NT2/D1 (cell line): Measurements from ENCODE around the gene TMIE.
A peak's percentile ranks its signal among the peaks of the same experiment; 100 is the strongest.

Experiments
- DNase-seq: peaks from one replicate; pipeline ENCODE4 v3.0.0-alpha.2; 2011; ENCODE audit warnings: low read depth, low spot score
- H3K27me3 ChIP-seq: 2 replicates; pipeline ENCODE4 v1.6.0; 2011; ENCODE audit warnings: mild to moderate bottlenecking; ENCODE audit not compliant: insufficient read length, insufficient read depth
- H3K36me3 ChIP-seq: 2 replicates; pipeline ENCODE4 v1.6.1; 2011; ENCODE audit warnings: mild to moderate bottlenecking, low read length, mixed read lengths; ENCODE audit not compliant: insufficient read depth, insufficient read length
- H3K4me1 ChIP-seq: 2 replicates; pipeline ENCODE4 v1.5.1; 2011; ENCODE audit not compliant: insufficient read depth, insufficient read length
- H3K4me3 ChIP-seq: 2 replicates; pipeline ENCODE4 v1.5.1; 2011; ENCODE audit warnings: low read depth; ENCODE audit not compliant: insufficient read length
- H3K9ac ChIP-seq: 2 replicates; pipeline ENCODE4 v1.6.0; 2011; ENCODE audit warnings: low read depth; ENCODE audit not compliant: insufficient read length
- H3K9me3 ChIP-seq: 2 replicates; pipeline ENCODE4 v1.5.1; 2011; ENCODE audit warnings: mild to moderate bottlenecking, low read length; ENCODE audit not compliant: insufficient read depth
- SUZ12 ChIP-seq: IDR thresholded peaks from 2 replicates; pipeline ENCODE4 v1.6.1; 2011; ENCODE audit not compliant: insufficient read length, insufficient read depth; ENCODE audit errors: extremely low read depth
- YY1 ChIP-seq: IDR thresholded peaks from 2 replicates; pipeline ENCODE4 v1.6.1; 2011; ENCODE audit not compliant: insufficient read length, insufficient read depth
- ZNF274 ChIP-seq: IDR thresholded peaks from 2 replicates; pipeline ENCODE4 v1.6.1; 2011; ENCODE audit warnings: mild to moderate bottlenecking, low read depth, low read length

TMIE gene

GRCh38 chr3:46661776-46662766 lies 39.1 kb upstream of the TMIE start:
- peaks cover 25% of the 10 kb centered on the region for H3K4me1 ChIP-seq
- H3K9me3 ChIP-seq: no peaks in the 10 kb centered on the region
- peak overlapping the region; percentile 47 for H3K9ac ChIP-seq
- H3K36me3 ChIP-seq: no peaks in the 10 kb centered on the region
- no peak for TF ChIP-seq YY1
- no peak for TF ChIP-seq SUZ12
- no peak for TF ChIP-seq ZNF274
- no peak for DNase-seq
- no peak overlapping the region for H3K4me3 ChIP-seq
- H3K27me3 ChIP-seq: no peaks in the 10 kb centered on the region

- Histone ChIP-seq H3K4me1 (peaks cover 23% of the 10 kb centered on the region), H3K9ac (no peak overlapping the region), H3K27me3 (no peaks in the 10 kb centered on the region), H3K9me3 (no peaks in the 10 kb centered on the region), H3K4me3 (no peak overlapping the region), H3K36me3 (no peaks in the 10 kb centered on the region)
- TF ChIP-seq ZNF274: no peak
- no peak for TF ChIP-seq YY1
- no peak for TF ChIP-seq SUZ12
- DNase-seq: no peak
Observed at GRCh38 chr3:46662771-46663551, 38.2 kb upstream of the TMIE start.

DNA sequence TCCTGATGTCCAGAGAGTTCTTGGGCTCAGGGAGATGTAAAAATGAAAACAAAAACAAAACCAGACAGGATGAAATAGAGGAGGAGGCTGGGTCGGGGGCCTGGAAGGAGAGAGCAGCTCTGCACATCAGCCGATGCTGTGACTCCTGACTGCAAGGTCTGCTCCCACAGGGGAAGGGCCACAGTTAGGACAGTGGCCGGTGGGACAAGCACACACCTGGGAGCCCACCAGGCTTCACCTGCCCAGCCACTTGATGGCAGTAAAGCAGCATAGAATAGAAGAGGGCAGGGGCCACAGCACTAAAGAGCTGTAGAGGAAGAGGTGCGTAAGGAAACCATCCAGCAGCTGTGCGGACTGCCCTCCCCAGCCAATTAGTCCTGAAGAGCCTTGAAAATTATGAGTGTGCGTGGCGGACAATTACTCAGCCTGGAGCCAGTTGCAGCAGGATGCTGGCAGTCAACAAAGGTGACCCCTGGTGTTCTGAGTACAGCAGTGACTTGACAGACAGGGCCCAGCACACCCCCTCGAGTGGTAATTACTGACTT lies 37.5 kb upstream of the TMIE start:
- H3K9me3 ChIP-seq: no peaks in the 10 kb centered on the region
- TF ChIP-seq YY1: no peak
- no peak for TF ChIP-seq SUZ12
- no peak for TF ChIP-seq ZNF274
- H3K9ac ChIP-seq: no peak overlapping the region
- no peaks in the 10 kb centered on the region for H3K36me3 ChIP-seq
- H3K27me3 ChIP-seq: no peaks in the 10 kb centered on the region
- H3K4me3 ChIP-seq: no peak overlapping the region
- H3K4me1 ChIP-seq: peaks cover 23% of the 10 kb centered on the region
- DNase-seq: no peak

- Histone ChIP-seq H3K36me3 (no peaks in the 10 kb centered on the region), H3K4me3 (no peak overlapping the region), H3K4me1 (peaks cover 23% of the 10 kb centered on the region), H3K27me3 (no peaks in the 10 kb centered on the region), H3K9me3 (no peaks in the 10 kb centered on the region), H3K9ac (no peak overlapping the region)
- no peak for DNase-seq
- TF ChIP-seq ZNF274: no peak
Observed at GRCh38 chr3:46664188-46664970, 36.8 kb upstream of the TMIE start.

DNA sequence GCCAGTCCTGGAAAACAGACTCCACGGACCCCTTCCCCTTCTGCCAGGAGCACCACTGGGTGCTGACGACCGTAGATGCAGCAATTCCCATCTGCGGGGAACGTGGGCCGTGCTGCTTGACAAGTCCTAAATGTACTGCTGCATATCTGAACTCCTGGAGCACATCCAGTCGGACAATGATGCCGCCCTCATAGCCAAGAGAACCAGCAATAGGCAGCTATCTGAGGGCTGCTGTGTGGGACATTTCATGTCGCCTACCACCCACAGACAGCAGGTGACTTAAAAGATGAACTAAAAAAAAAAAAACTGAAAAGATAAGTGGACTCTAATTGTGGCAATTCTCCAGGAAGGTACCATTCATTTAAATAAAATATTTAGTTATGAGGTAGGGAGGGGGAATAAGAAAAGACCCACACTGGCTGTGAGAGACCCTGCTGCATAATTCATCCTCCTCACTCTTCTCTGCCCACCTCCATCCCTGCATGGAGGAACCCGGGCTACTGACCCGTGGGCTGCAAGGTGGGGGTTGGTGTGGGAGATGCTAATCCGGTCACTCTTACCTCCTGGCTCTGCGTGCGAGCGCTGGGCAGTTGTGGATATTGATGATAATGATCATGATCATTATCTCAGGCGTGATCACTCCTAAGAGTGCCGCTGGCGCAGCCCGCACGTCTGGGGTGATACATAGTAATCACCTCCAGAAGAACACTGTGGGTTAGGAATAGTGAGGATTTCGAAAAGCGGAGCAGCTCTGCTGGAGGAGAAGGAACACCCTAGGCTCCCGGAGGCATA lies 36.0 kb upstream of the TMIE start:
- H3K9ac ChIP-seq: no peak overlapping the region
- no peak overlapping the region for H3K4me3 ChIP-seq
- TF ChIP-seq SUZ12 (no peak), YY1 (no peak), ZNF274 (no peak)
- no peaks in the 10 kb centered on the region for H3K27me3 ChIP-seq
- H3K36me3 ChIP-seq: no peaks in the 10 kb centered on the region
- peaks cover 20% of the 10 kb centered on the region for H3K4me1 ChIP-seq
- DNase-seq: no peak
- no peaks in the 10 kb centered on the region for H3K9me3 ChIP-seq

DNA sequence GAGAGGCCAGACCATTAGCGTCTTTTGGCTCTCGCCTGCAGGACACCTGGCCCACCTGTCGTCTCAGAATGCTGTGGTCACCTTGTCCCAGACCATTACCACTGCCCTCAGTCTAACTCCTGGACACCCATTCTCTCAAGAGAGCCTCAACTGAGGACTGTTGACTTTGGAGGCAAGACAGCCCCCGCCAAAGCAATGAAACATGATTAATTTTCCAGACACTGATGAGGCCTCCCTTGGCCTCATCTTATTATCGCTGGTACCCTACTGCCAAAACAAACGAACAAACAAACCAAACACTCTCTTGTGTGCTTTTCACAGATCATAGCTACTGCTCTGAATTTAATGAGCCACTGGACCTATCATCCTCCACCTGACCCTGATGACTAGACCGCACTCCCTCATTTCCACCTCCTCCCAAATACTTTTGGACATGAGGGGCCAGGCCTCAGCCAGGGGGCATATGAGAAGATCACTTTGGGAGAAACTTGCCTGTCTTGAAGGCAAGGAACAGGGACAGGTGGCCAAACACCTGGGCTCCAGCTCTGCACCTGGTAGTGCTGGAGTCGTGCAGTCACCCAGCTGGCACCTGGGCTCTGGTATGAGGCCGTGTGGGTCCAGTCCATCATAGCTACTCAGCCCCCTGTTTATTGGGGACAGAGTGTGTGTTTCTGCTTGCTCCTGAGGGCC lies 35.3 kb upstream of the TMIE start:
- no peak overlapping the region for H3K9ac ChIP-seq
- H3K9me3 ChIP-seq: no peaks in the 10 kb centered on the region
- no peak for DNase-seq
- no peaks in the 10 kb centered on the region for H3K27me3 ChIP-seq
- peaks cover 14% of the 10 kb centered on the region for H3K4me1 ChIP-seq
- H3K36me3 ChIP-seq: peaks cover 2% of the 10 kb centered on the region
- no peak overlapping the region for H3K4me3 ChIP-seq
- TF ChIP-seq YY1 (no peak), ZNF274 (no peak), SUZ12 (no peak)
